ENCODE data around the gene TMEM61. TPM values are rescaled to one million over a fixed set of nuclear protein-coding genes. Genes with fewer than 3 reads are reported as not detected.

Gene TMEM61
- total RNA-seq = not detected in 2 replicates

GRCh38 chr1:54980528-54981241 lies at the start of gene TMEM61:
Gene TMEM61 (plus strand): TSS chr1:54980628. CDS start chr1:54981066, 438 bp downstream.

GRCh38 chr1:54998677-54999076 lies 18.2 kb downstream of the TMEM61 start, which contains the start of gene BSND:
Gene BSND (plus strand): TSS chr1:54998933. CDS start chr1:54999187, 254 bp downstream.

DNA sequence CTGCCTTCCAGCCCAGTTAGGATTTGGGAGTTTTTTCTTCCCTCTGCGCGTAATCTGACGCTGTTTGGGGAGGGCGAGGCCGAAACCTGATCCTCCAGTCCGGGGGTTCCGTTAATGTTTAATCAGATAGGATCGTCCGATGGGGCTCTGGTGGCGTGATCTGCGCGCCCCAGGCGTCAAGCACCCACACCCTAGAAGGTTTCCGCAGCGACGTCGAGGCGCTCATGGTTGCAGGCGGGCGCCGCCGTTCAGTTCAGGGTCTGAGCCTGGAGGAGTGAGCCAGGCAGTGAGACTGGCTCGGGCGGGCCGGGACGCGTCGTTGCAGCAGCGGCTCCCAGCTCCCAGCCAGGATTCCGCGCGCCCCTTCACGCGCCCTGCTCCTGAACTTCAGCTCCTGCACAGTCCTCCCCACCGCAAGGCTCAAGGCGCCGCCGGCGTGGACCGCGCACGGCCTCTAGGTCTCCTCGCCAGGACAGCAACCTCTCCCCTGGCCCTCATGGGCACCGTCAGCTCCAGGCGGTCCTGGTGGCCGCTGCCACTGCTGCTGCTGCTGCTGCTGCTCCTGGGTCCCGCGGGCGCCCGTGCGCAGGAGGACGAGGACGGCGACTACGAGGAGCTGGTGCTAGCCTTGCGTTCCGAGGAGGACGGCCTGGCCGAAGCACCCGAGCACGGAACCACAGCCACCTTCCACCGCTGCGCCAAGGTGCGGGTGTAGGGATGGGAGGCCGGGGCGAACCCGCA lies 59.1 kb downstream of the TMEM61 start, which contains the start of gene PCSK9:
TSS of gene PCSK9 (plus strand) at position 207 of the 741 bp plus-strand sequence. CDS start at position 497, 290 bp downstream.

Other genes with a start within 250 kb of the TMEM61 start
- gene PARS2, start 216.1 kb upstream of the TMEM61 start, total RNA-seq = 4.4 and 5.1 TPM in 2 replicates
- not detected in 2 replicates for gene TTC22, start 179.3 kb upstream of the TMEM61 start, total RNA-seq
- gene DHCR24, start 93.4 kb upstream of the TMEM61 start, total RNA-seq = 46.2 and 97.6 TPM in 2 replicates
- gene BSND, start 18.3 kb downstream of the TMEM61 start, total RNA-seq = not detected in 2 replicates
- 0.19 and 0.28 TPM in 2 replicates for gene PCSK9, start 58.9 kb downstream of the TMEM61 start, total RNA-seq
- gene USP24, start 234.7 kb downstream of the TMEM61 start, total RNA-seq = 29.6 and 34.7 TPM in 2 replicates

All from regular cardiac myocyte (primary cell).